Measurements from ENCODE around the gene MCCC2.
A peak's percentile ranks its signal among the peaks of the same experiment; 100 is the strongest.
"Not testable (repeated sequence)": the region's sequence is repeated elsewhere in the genome, so short reads cannot be mapped to it uniquely, and the experiment has no call there.

The MCCC2 gene

DNA sequence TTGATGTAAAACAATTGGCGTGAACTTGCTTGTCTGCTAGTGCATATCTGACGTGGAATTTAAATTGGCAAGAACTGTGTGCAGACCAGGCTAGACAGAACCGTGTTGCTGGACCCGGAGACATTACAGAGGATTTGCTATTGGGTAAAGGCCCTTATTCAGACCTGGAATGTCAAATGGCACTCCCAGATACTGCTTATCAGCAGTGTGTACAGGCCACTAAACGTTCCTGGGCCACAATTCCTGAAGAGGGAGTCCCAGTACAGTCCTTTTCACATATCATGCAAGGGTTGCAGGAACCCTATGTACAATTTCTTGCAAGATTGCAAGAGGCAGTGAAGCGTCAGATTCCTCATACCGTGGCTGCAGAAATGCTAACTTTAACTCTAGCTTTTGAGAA is 13.5 kb upstream of the MCCC2 start:
- no peak overlapping the region for H3K4me3 ChIP-seq (ENCODE audit: control insufficient read depth, low read depth, low read length)
- DNase-seq (ENCODE audit: low read depth): no peak
- TF ChIP-seq, protein P1, sequence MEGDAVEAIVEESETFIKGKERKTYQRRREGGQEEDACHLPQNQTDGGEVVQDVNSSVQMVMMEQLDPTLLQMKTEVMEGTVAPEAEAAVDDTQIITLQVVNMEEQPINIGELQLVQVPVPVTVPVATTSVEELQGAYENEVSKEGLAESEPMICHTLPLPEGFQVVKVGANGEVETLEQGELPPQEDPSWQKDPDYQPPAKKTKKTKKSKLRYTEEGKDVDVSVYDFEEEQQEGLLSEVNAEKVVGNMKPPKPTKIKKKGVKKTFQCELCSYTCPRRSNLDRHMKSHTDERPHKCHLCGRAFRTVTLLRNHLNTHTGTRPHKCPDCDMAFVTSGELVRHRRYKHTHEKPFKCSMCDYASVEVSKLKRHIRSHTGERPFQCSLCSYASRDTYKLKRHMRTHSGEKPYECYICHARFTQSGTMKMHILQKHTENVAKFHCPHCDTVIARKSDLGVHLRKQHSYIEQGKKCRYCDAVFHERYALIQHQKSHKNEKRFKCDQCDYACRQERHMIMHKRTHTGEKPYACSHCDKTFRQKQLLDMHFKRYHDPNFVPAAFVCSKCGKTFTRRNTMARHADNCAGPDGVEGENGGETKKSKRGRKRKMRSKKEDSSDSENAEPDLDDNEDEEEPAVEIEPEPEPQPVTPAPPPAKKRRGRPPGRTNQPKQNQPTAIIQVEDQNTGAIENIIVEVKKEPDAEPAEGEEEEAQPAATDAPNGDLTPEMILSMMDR (IDR thresholded peaks at IDR 0.05; ENCODE audit: control insufficient read depth, insufficient read depth, low read depth, low read length, missing control alignments): no peak

DNA sequence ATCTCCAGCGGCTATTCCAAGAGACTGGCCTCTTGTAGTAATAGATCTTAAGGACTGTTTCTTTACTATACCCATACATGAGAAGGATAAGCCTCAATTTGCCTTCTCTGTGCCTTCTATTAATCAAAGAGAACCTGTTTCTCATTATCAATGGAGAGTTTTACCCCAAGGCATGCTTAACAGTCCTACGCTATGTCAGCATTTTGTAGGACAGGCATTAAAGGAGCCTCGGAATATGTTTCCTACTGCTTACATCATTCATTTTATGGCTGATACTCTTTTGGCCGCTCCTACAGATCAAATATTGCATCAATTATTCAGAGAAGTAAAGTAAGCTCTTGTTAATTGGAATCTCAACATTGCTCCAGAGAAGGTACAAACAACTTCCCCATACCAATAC is 11.6 kb upstream of the MCCC2 start:
- not testable (repeated sequence) for H3K4me3 ChIP-seq (ENCODE audit: control insufficient read depth, low read depth, low read length); DNase-seq (ENCODE audit: low read depth)

DNA sequence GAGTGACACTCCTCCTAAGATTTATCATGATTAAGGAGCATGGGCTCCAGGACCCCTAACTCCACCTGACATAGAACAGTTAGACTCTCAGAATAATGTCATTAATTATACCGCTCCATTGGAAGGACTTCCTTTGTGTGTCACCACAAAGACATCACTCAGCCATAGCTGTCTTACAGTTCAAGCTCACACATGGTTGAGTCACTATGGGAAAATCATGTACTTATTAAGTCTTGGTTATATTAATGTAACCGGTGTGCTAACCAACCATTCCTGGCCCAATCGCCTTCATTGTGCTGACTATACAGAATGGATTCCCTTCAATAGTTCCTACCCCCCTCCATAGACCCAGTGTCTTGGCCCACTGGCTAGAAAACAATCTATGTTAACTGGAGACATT is 10.9 kb upstream of the MCCC2 start:
- no peak for DNase-seq (ENCODE audit: low read depth)
- TF ChIP-seq, protein P1 (IDR thresholded peaks at IDR 0.05; ENCODE audit: control insufficient read depth, insufficient read depth, low read depth, low read length, missing control alignments): no peak
- H3K4me3 ChIP-seq (ENCODE audit: control insufficient read depth, low read depth, low read length): no peak overlapping the region

DNA sequence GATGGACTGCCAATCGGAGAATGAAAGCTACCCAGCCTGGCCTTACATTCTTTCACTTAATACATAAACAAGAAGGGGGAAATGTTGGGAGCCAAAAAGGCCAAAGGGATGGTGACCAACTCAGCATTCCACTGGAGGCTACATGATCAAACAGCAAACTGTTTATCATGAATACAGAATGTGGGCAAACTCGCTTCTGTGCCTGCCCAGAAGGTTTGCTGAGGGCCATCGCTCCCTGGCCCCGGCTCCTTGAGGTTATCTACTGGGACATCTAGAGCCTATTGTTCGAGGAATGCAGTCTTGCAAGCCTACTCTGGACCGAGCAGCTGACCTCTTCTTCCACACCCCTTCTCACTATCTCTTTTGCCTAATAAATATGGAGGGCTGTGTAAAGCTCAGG is 9.3 kb upstream of the MCCC2 start:
- not testable (repeated sequence) for H3K4me3 ChIP-seq (ENCODE audit: control insufficient read depth, low read depth, low read length); DNase-seq (ENCODE audit: low read depth)

DNA sequence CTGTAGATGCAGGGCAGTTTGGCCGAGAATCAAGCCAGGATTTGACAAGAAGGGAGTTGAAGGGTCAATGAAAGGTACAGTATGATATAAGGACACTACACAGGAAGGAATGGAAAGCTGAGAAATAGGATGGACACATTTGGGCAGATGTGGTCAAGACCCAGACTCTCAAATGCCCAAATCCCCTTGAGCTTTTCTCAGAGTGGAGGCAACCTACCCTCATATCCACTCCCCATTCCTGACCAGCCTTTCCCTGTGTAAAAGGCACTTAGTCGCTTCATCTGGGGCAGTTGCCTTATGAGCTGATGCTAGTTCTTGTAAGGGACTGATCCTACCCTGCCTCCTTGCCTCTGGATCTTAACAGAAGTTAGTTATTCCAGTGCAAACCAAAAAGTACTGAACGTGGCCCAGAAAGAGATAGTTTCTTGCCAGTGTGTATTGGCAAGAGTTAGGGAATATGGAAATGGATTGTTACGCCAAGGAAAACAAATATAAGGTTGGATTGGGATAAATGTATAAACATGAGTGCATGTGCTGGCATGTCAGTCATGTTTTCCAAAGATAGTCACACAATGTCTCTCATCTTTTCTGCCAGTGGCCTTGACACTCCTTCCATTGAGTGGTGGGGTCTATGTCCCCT is 4.1 kb upstream of the MCCC2 start:
- TF ChIP-seq, protein P1 (IDR thresholded peaks at IDR 0.05; ENCODE audit: control insufficient read depth, insufficient read depth, low read depth, low read length, missing control alignments): no peak
- no peak for DNase-seq (ENCODE audit: low read depth)
- H3K4me3 ChIP-seq (ENCODE audit: control insufficient read depth, low read depth, low read length): no peak overlapping the region

DNA sequence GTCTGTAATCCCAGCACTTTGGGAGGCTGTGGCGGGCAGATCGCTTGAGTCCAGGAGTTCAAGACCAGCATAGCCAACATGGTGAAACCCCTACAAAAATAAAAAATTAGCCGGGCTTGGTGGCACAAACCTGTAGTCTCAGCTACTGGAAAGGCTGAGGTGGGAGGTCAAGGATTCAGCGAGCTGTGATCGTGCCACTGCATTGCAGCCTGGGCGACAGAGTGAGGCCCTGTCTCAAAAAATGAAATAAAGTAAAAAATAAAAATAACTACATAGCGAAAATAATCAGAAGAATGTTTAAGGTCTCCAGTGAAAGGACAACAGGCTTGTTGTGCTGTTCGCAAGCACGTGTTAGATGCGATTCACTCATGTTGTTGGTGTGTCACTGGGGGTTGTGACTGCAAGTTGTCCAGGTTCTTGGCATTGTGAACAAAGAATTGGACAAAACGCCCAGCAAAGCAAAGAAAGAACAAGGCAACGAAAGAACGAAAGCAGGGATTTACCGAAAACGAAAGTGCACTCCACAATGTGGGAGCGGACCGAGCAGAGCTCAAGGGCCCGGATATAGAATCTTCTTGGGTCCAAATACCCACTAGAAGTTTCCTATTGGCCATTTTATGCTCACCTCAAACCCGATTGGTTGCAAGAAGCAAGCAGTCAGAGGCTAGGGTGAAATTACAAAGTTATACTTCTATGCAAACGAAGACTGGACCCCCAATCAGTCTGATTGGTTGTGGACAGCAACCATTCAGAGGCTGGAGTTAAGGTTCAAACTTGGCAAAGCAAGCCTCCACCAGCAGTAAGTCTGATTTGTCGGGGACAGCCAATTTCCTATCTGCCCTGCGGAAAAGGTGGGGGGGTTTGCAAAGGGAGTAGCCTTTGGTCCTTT is 844 bp upstream of the MCCC2 start:
- no peak for DNase-seq (ENCODE audit: low read depth)
- peak overlapping the region; percentile 53 for H3K4me3 ChIP-seq (ENCODE audit: control insufficient read depth, low read depth, low read length)
- TF ChIP-seq, protein P1 (IDR thresholded peaks at IDR 0.05; ENCODE audit: control insufficient read depth, insufficient read depth, low read depth, low read length, missing control alignments): no peak

DNA sequence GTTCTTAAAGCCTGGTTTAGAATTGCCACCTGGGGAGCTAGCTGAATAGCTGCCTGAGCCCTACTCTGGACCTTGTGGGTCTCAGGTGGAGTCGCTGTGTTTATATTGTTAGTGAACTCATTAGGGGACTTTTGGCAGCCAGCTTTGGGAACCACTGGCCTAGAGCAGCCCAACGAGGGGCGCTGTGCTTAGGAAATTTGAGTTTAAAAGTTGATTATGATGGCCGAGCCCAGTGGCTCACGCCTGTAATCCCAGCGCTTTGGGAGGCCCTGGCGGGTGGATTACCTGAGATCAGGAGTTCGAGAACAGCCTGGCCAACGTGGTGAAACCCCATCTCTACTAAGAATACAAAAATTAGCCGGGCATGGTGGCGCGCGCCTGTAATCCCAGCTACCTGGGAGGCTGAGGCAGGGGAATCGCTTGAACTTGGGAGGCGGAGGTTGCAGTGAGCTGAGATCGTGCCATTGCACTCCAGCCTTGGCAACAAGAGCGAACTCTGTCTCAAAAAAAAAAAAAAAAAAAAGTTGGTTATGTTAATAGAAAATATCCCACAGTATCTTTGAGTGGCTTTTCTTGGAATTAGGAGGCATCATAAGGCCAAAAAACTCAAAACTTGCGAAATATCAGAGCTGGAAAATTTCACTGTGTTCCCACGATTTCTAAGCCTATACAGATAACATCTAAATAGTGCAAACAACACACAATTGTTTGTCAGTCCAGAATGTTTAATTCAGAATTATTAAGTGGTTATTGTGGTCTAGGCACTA is 809 bp downstream of the MCCC2 start:
- no peak for DNase-seq (ENCODE audit: low read depth)
- TF ChIP-seq, protein P1 (IDR thresholded peaks at IDR 0.05; ENCODE audit: control insufficient read depth, insufficient read depth, low read depth, low read length, missing control alignments): no peak

More for the DNA sequence above, 809 bp downstream of the MCCC2 start:
- peak overlapping the region; percentile 53 for H3K4me3 ChIP-seq (ENCODE audit: control insufficient read depth, low read depth, low read length)
